ENCODE data around the gene WNT9B.

DNA sequence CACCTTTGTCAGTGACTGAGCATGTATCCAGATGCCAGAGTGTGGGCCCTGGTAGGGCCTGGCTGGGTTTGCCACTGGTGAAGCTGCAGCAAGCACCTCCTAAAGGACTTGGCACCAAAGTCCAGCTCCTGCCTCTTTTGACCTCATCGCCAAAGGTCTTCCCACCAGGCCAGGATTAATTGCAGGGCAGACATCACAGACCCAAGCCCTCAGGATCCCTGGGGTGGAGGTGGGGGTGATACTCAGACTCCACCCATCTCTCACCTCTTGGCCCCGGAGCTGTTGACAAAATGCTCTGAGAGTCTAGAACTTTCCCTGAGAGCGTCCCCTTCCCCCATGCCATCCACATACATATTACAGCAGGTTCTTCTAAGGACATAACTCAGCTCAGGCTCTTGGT, 37.5 kb upstream of the WNT9B start:
- TF ChIP-seq, protein P1, sequence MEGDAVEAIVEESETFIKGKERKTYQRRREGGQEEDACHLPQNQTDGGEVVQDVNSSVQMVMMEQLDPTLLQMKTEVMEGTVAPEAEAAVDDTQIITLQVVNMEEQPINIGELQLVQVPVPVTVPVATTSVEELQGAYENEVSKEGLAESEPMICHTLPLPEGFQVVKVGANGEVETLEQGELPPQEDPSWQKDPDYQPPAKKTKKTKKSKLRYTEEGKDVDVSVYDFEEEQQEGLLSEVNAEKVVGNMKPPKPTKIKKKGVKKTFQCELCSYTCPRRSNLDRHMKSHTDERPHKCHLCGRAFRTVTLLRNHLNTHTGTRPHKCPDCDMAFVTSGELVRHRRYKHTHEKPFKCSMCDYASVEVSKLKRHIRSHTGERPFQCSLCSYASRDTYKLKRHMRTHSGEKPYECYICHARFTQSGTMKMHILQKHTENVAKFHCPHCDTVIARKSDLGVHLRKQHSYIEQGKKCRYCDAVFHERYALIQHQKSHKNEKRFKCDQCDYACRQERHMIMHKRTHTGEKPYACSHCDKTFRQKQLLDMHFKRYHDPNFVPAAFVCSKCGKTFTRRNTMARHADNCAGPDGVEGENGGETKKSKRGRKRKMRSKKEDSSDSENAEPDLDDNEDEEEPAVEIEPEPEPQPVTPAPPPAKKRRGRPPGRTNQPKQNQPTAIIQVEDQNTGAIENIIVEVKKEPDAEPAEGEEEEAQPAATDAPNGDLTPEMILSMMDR (IDR thresholded peaks at IDR 0.05): no peak
- TF ChIP-seq SMC3 (IDR thresholded peaks at IDR 0.05) (no peak), EP300 (IDR thresholded peaks at IDR 0.05) (no peak)

All from A549 (cell line).